Measurements from ENCODE around the gene KANK4.

Gene KANK4

GRCh38 chr1:62336995-62337705 is 17.9 kb upstream of the KANK4 start:
- peaks cover 17% of the 10 kb centered on the region for H3K4me1 ChIP-seq (ENCODE audit: insufficient read depth, low read length)
- 77% methylated on average over 9 of the region's 10 CpGs for WGBS
- no peak overlapping the region for H3K9ac ChIP-seq (ENCODE audit: low read depth, low read length)
- H3K27ac ChIP-seq (ENCODE audit: low read depth, low read length), result 0 out of 2 replicates have a peak overlapping the region, but pooled peaks have one; percentile 13
- peaks cover 3% of the 10 kb centered on the region; the same call in 1 of the 2 replicates for H3K27me3 ChIP-seq (ENCODE audit: insufficient read depth, low read length)
- no peaks in the 10 kb centered on the region for H3K9me3 ChIP-seq (ENCODE audit: insufficient read depth, low read depth, low read length)
- no peak overlapping the region for H3K4me3 ChIP-seq (ENCODE audit: low read length)
- H3K36me3 ChIP-seq (ENCODE audit: insufficient read depth, low read length), result no peaks in the 10 kb centered on the region

GRCh38 chr1:62336638-62336994 is 17.4 kb upstream of the KANK4 start:
- 94% methylated on average over 8 of the region's 8 CpGs for WGBS
- no peaks in the 10 kb centered on the region for H3K36me3 ChIP-seq (ENCODE audit: insufficient read depth, low read length)
- H3K27me3 ChIP-seq (ENCODE audit: insufficient read depth, low read length), result peaks cover 3% of the 10 kb centered on the region; the same call in 1 of the 2 replicates
- no peak overlapping the region for H3K9ac ChIP-seq (ENCODE audit: low read depth, low read length)
- H3K4me1 ChIP-seq (ENCODE audit: insufficient read depth, low read length), result peaks cover 17% of the 10 kb centered on the region
- H3K9me3 ChIP-seq (ENCODE audit: insufficient read depth, low read depth, low read length), result no peaks in the 10 kb centered on the region
- no peak overlapping the region for H3K4me3 ChIP-seq (ENCODE audit: low read length)
- no peak overlapping the region for H3K27ac ChIP-seq (ENCODE audit: low read depth, low read length)

GRCh38 chr1:62335656-62336055 is 16.4 kb upstream of the KANK4 start:
- 54% methylated on average over 3 of the region's 3 CpGs for WGBS
- no peaks in the 10 kb centered on the region for H3K27me3 ChIP-seq (ENCODE audit: insufficient read depth, low read length)
- H3K27ac ChIP-seq (ENCODE audit: low read depth, low read length), result no peak overlapping the region
- H3K36me3 ChIP-seq (ENCODE audit: insufficient read depth, low read length), result no peaks in the 10 kb centered on the region
- no peaks in the 10 kb centered on the region for H3K9me3 ChIP-seq (ENCODE audit: insufficient read depth, low read depth, low read length)
- H3K4me3 ChIP-seq (ENCODE audit: low read length), result no peak overlapping the region
- H3K4me1 ChIP-seq (ENCODE audit: insufficient read depth, low read length), result peaks cover 17% of the 10 kb centered on the region
- no peak overlapping the region for H3K9ac ChIP-seq (ENCODE audit: low read depth, low read length)

GRCh38 chr1:62334434-62334985 is 15.3 kb upstream of the KANK4 start:
- Histone ChIP-seq H3K27ac (ENCODE audit: low read depth, low read length) (no peak overlapping the region), H3K4me1 (ENCODE audit: insufficient read depth, low read length) (peaks cover 17% of the 10 kb centered on the region), H3K27me3 (ENCODE audit: insufficient read depth, low read length) (no peaks in the 10 kb centered on the region; the same call in 1 of the 2 replicates), H3K36me3 (ENCODE audit: insufficient read depth, low read length) (no peaks in the 10 kb centered on the region), H3K9me3 (ENCODE audit: insufficient read depth, low read depth, low read length) (no peaks in the 10 kb centered on the region), H3K9ac (ENCODE audit: low read depth, low read length) (no peak overlapping the region), H3K4me3 (ENCODE audit: low read length) (no peak overlapping the region)
- 92% methylated on average over 4 of the region's 4 CpGs for WGBS

- no peaks in the 10 kb centered on the region for H3K9me3 ChIP-seq (ENCODE audit: insufficient read depth, low read depth, low read length)
- no peaks in the 10 kb centered on the region for H3K36me3 ChIP-seq (ENCODE audit: insufficient read depth, low read length)
- 85% methylated on average over 7 of the region's 7 CpGs for WGBS
- H3K27me3 ChIP-seq (ENCODE audit: insufficient read depth, low read length), result no peaks in the 10 kb centered on the region; the same call in 1 of the 2 replicates
- no peak overlapping the region for H3K4me3 ChIP-seq (ENCODE audit: low read length)
- no peak overlapping the region for H3K9ac ChIP-seq (ENCODE audit: low read depth, low read length)
- no peak overlapping the region for H3K27ac ChIP-seq (ENCODE audit: low read depth, low read length)
- peaks cover 16% of the 10 kb centered on the region for H3K4me1 ChIP-seq (ENCODE audit: insufficient read depth, low read length)
These were observed 14.2 kb upstream of the KANK4 start for GRCh38 chr1:62333441-62333840.

- no peak overlapping the region for H3K27ac ChIP-seq (ENCODE audit: low read depth, low read length)
- H3K9ac ChIP-seq (ENCODE audit: low read depth, low read length), result no peak overlapping the region
- H3K27me3 ChIP-seq (ENCODE audit: insufficient read depth, low read length), result no peaks in the 10 kb centered on the region; the same call in 1 of the 2 replicates
- H3K4me3 ChIP-seq (ENCODE audit: low read length), result no peak overlapping the region
- H3K36me3 ChIP-seq (ENCODE audit: insufficient read depth, low read length), result no peaks in the 10 kb centered on the region
- no peaks in the 10 kb centered on the region for H3K4me1 ChIP-seq (ENCODE audit: insufficient read depth, low read length)
- 70% methylated on average over 22 of the region's 22 CpGs for WGBS
- no peaks in the 10 kb centered on the region for H3K9me3 ChIP-seq (ENCODE audit: insufficient read depth, low read depth, low read length)
These were observed 8.3 kb upstream of the KANK4 start for GRCh38 chr1:62327360-62328055.

- H3K9ac ChIP-seq (ENCODE audit: low read depth, low read length), result no peak overlapping the region
- 78% methylated on average over 2 of the region's 2 CpGs for WGBS
- no peak overlapping the region for H3K4me3 ChIP-seq (ENCODE audit: low read length)
- H3K4me1 ChIP-seq (ENCODE audit: insufficient read depth, low read length), result 0 out of 2 replicates have a peak, but pooled peaks cover 5% of the 10 kb centered on the region
- H3K27ac ChIP-seq (ENCODE audit: low read depth, low read length), result no peak overlapping the region
- H3K27me3 ChIP-seq (ENCODE audit: insufficient read depth, low read length), result peaks cover 5% of the 10 kb centered on the region
- H3K36me3 ChIP-seq (ENCODE audit: insufficient read depth, low read length), result no peaks in the 10 kb centered on the region
- no peaks in the 10 kb centered on the region for H3K9me3 ChIP-seq (ENCODE audit: insufficient read depth, low read depth, low read length)
These were observed 6.4 kb upstream of the KANK4 start for GRCh38 chr1:62325681-62326080.

- no peak overlapping the region for H3K9ac ChIP-seq (ENCODE audit: low read depth, low read length)
- 0 out of 2 replicates have a peak, but pooled peaks cover 5% of the 10 kb centered on the region for H3K4me1 ChIP-seq (ENCODE audit: insufficient read depth, low read length)
- peaks cover 11% of the 10 kb centered on the region for H3K27me3 ChIP-seq (ENCODE audit: insufficient read depth, low read length)
- H3K27ac ChIP-seq (ENCODE audit: low read depth, low read length), result no peak overlapping the region
- no peak overlapping the region for H3K4me3 ChIP-seq (ENCODE audit: low read length)
- WGBS, result 85% methylated on average over 5 of the region's 5 CpGs
- no peaks in the 10 kb centered on the region for H3K36me3 ChIP-seq (ENCODE audit: insufficient read depth, low read length)
- no peaks in the 10 kb centered on the region for H3K9me3 ChIP-seq (ENCODE audit: insufficient read depth, low read depth, low read length)
These were observed 5.8 kb upstream of the KANK4 start for GRCh38 chr1:62325081-62325480.

- Histone ChIP-seq H3K4me1 (ENCODE audit: insufficient read depth, low read length) (0 out of 2 replicates have a peak, but pooled peaks cover 5% of the 10 kb centered on the region), H3K27me3 (ENCODE audit: insufficient read depth, low read length) (peaks cover 48% of the 10 kb centered on the region), H3K9ac (ENCODE audit: low read depth, low read length) (no peak overlapping the region), H3K4me3 (ENCODE audit: low read length) (no peak overlapping the region), H3K9me3 (ENCODE audit: insufficient read depth, low read depth, low read length) (no peaks in the 10 kb centered on the region), H3K36me3 (ENCODE audit: insufficient read depth, low read length) (no peaks in the 10 kb centered on the region), H3K27ac (ENCODE audit: low read depth, low read length) (no peak overlapping the region)
- WGBS, result 70% methylated on average over 3 of the region's 3 CpGs
These were observed 2.2 kb upstream of the KANK4 start for GRCh38 chr1:62321446-62321845.

- H3K4me1 ChIP-seq (ENCODE audit: insufficient read depth, low read length), result 0 out of 2 replicates have a peak, but pooled peaks cover 5% of the 10 kb centered on the region
- peaks cover 61% of the 10 kb centered on the region for H3K27me3 ChIP-seq (ENCODE audit: insufficient read depth, low read length)
- 6% methylated on average over 27 of the region's 27 CpGs for WGBS
- peak overlapping the region; percentile 65 for H3K4me3 ChIP-seq (ENCODE audit: low read length)
- peak overlapping the region; percentile 1; the same call in 1 of the 2 replicates for H3K9ac ChIP-seq (ENCODE audit: low read depth, low read length)
- no peaks in the 10 kb centered on the region for H3K36me3 ChIP-seq (ENCODE audit: insufficient read depth, low read length)
- H3K9me3 ChIP-seq (ENCODE audit: insufficient read depth, low read depth, low read length), result no peaks in the 10 kb centered on the region
- no peak overlapping the region for H3K27ac ChIP-seq (ENCODE audit: low read depth, low read length)
These were observed 896 bp downstream of the KANK4 start for GRCh38 chr1:62318320-62318755.

All from HUES64 (cell line).